HepG2 (cell line): ENCODE measurements around the gene PANK3. TPM values are rescaled to one million over a fixed set of nuclear protein-coding genes. Genes with fewer than 3 reads are reported as not detected.

ENCODE experiments used
- ATAC-seq: fragments of 200-7000 bp; cut with Tn5 transposase; 3 replicates; pipeline ENCODE4 v1.9.1; 2020; ENCODE audit warnings: mild to moderate bottlenecking, moderate library complexity
- BruUV-seq: library from RNA; stranded (reverse); fragments of 400-500 nt; replicated peaks from 2 replicates; lab custom pipeline; 2021; lab: Mats Ljungman, UMichigan
- CTCF ChIA-PET: fragments of 300-600 bp; formaldehyde crosslinking; extraction: SDS; loops from one replicate; lab custom pipeline; 2021; ENCODE audit warnings: low total read pairs, inconsistent platforms, low intra/inter-chr PET ratio; lab: Yijun Ruan, JAX
- POLR2A ChIA-PET: fragments of 350-600 bp; sonication (Branson Sonifier 250); formaldehyde crosslinking; loops from one replicate; lab custom pipeline; 2020; ENCODE audit warnings: antibody characterized with exemption, inconsistent platforms; lab: Yijun Ruan, JAX
- DNase-seq: peaks from one replicate; pipeline ENCODE4 v3.0.0-alpha.2; 2015; ENCODE audit warnings: low spot score
- FAIRE-seq: peaks from 3 replicates; lab custom pipeline; 2011; peaks lifted over from hg19 to GRCh38; lab: Jason Lieb, UNC
- H2AFZ ChIP-seq: one replicate; pipeline ENCODE4 v1.6.1; 2011; ENCODE audit warnings: low read length, inconsistent platforms
- H3K27ac ChIP-seq: fragments of 300-600 bp; 3 replicates; pipeline ENCODE4 v1.8.0; 2011; ENCODE audit warnings: mixed run types, mild to moderate bottlenecking, mixed read lengths, low read length, inconsistent platforms; ENCODE audit not compliant: insufficient read depth; ENCODE audit errors: extremely low read length
- H3K27me3 ChIP-seq, 2 experiments: fragments of 200-600 bp in 1 of 2; 2 replicates in 1 of 2; 3 replicates in 1 of 2; pipeline versions ENCODE4 v1.6.0 to v1.8.0; 2011; ENCODE audit warnings: low read length in 2 of 2, mild to moderate bottlenecking in 2 of 2, moderate library complexity in 2 of 2, inconsistent platforms in 1 of 2; ENCODE audit not compliant: insufficient read depth in 2 of 2, control insufficient read depth in 1 of 2
- H3K36me3 ChIP-seq, 2 experiments: fragments of 200-600 bp in 1 of 2; replicated peaks in 1 of 2; 2 replicates in 1 of 2; 3 replicates in 1 of 2; pipeline versions ENCODE4 v1.5.1 to v1.8.0; 2011; ENCODE audit warnings: low read length in 2 of 2, inconsistent platforms in 1 of 2; ENCODE audit not compliant: insufficient read depth in 2 of 2, control insufficient read depth in 1 of 2
- H3K4me1 ChIP-seq: 2 replicates; pipeline ENCODE4 v1.5.1; 2012; ENCODE audit warnings: low read length, inconsistent platforms; ENCODE audit not compliant: insufficient read depth
- H3K4me2 ChIP-seq: 2 replicates; pipeline ENCODE4 v1.6.0; 2011; ENCODE audit warnings: low read depth, low read length, inconsistent platforms
- H3K4me3 ChIP-seq, 3 experiments: fragments of 200-600 bp in 1 of 3; sonication (generic), shearing (Covaris generic) in 1 of 3; replicated peaks in 1 of 3; 2 replicates each; pipeline ENCODE4 v1.5.1; 2011 to 2016; ENCODE audit warnings: low read length in 3 of 3, inconsistent platforms in 2 of 3, low read depth in 2 of 3, mild to moderate bottlenecking in 2 of 3, control low read depth in 1 of 3, mixed read lengths in 1 of 3; ENCODE audit not compliant: insufficient read depth in 1 of 3
- H3K79me2 ChIP-seq: one replicate; pipeline ENCODE4 v1.6.1; 2011; ENCODE audit warnings: low read length, inconsistent platforms; ENCODE audit not compliant: insufficient read depth
- H3K9ac ChIP-seq: 2 replicates; pipeline ENCODE4 v1.6.0; 2011; ENCODE audit warnings: mild to moderate bottlenecking, low read depth, low read length, inconsistent platforms; ENCODE audit not compliant: insufficient read depth
- H3K9me3 ChIP-seq: 2 replicates; pipeline ENCODE4 v1.5.1; 2012; ENCODE audit warnings: mild to moderate bottlenecking, low read length
- H4K20me1 ChIP-seq: 2 replicates; pipeline ENCODE4 v1.6.0; 2011; ENCODE audit warnings: inconsistent platforms, mild to moderate bottlenecking, low read length, moderate library complexity; ENCODE audit not compliant: insufficient read depth
- EP300 ChIP-seq, 3 experiments: sonication (generic) in 1 of 3; formaldehyde crosslinking in 1 of 3; IDR thresholded peaks; 2 replicates each; pipeline versions ENCODE4 v1.5.1 to v1.6.1; 2011 to 2020; ENCODE audit warnings: low read depth in 2 of 3, low read length in 2 of 3, borderline replicate concordance in 1 of 3, improper control_type of control experiment in 1 of 3, mild to moderate bottlenecking in 1 of 3, missing genetic modification reagents in 1 of 3, moderate library complexity in 1 of 3
- ZNF317 ChIP-seq: sonication (generic); formaldehyde crosslinking; IDR thresholded peaks from 2 replicates; pipeline ENCODE4 v1.5.0; 2020; ENCODE audit warnings: mild to moderate bottlenecking, missing genetic modification reagents
- ZNF318 ChIP-seq: sonication (generic); formaldehyde crosslinking; IDR thresholded peaks from 2 replicates; pipeline ENCODE4 v1.4.0; 2020; ENCODE audit warnings: mild to moderate bottlenecking, missing genetic modification reagents
- WGBS: methylation state at CpG from one replicate; pipeline ENCODE4 v1.1.6; 2017; ENCODE audit warnings: low lambda C conversion rate; 5-methylcytosine and 5-hydroxymethylcytosine counted together
- in situ Hi-C: cut with HindIII; loops from 2 replicates; pipeline ENCODE4 v1.10.0; 2017; ENCODE audit warnings: low pct_unique_long_range_greater_than_20kb; ENCODE audit not compliant: extremely low pct_ligation_motif_present
- intact Hi-C: fragments of 100-400 bp; cut with micrococcal nuclease; formaldehyde crosslinking; loops from one replicate; pipeline ENCODE4 v1.10.0; 2022; ENCODE audit not compliant: unreplicated experiment
- polyA plus RNA-seq, 8 experiments: library from polyadenylated mRNA; depleted of rRNA in 3 of 8; stranded (reverse) in 7 of 8; unstranded in 1 of 8; fragments of >200 nt; fragmentation: Illumina TruSeq in 4 of 8; extraction: Trizol in 4 of 8; gene quantifications; 2 replicates each; pipeline versions ENCODE4 v1.2.1 to v1.2.3, GENCODE V29; 2011 to 2016; ENCODE audit warnings: low read depth in 4 of 8, missing spikeins in 1 of 8, mixed read lengths in 1 of 8; ENCODE audit not compliant: insufficient read depth in 1 of 8
- total RNA-seq, 5 experiments: library from RNA; depleted of rRNA; stranded (reverse); fragments of >200 nt; fragmentation: Illumina TruSeq; extraction: Trizol; gene quantifications; 2 replicates each; pipeline ENCODE4 v1.2.3, GENCODE V29; 2016; ENCODE audit warnings: low read depth in 1 of 5

PANK3 gene
- total and polyA plus RNA-seq, 2 of the 13 experiments (the other 11 are each of a cell fraction or from before 2014, with no cell fraction given), result 26.9 to 69.5 TPM

DNA sequence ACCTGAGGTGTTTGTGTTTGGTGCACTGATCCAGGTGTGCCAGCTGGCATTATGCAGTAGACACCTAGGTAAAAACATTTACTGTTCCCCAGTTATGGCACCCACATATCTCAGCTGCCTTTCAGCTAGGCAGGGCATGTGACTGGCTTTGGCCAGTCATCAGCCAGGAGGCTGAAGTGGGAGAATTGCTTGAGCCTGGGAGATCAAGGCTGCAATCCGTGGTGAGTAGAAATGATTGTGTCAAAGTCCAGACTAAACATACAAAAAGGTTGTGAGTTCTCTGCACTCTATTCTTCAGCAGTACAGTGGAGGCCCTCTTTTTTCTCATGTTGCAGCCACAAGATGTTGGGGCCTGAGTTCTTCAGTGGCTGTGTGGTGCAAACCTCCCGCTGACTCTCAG, 53.3 kb downstream of the PANK3 start (continued):
- TF ChIP-seq ZNF318 (CRISPR knock-in tag), result no peak

DNA sequence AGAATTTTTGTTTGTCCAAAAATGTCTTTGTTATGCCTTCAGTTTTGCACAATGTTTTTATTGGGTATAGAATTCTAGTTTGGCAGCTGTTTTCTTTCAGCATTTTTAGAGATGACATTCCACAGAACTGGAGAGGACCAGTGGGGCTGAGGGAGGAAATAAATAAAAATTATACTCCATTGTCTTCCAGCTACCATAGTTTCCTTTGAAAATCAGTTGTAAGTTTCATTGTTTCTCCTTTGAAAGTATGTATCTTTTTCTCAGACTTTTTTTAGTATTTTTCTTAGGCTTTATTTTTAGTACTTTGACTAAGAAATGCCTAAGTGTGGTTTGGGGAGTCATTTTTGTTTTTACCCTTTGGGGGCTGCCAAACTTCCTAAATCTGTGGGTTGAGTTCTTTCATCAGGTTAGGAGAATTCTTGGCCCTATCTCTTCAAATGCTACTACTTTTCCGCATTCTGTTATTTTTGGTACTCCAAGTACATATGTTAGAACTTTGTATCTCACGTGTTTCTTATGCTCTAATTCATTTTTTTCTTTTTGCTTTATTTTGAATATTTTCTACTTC, 65.2 kb downstream of the PANK3 start:
- peaks cover 19 to 92% of the 10 kb centered on the region in 2 experiments for H3K36me3 ChIP-seq
- H3K79me2 ChIP-seq, result no peaks in the 10 kb centered on the region
- intact Hi-C loops (no loop called here), in situ Hi-C loops (no loop called here)
- no peak for FAIRE-seq
- no peaks in the 10 kb centered on the region for H3K4me1 ChIP-seq
- no peaks in the 10 kb centered on the region for H3K27me3 ChIP-seq
- no peaks in the 10 kb centered on the region for H4K20me1 ChIP-seq
- no peak for DNase-seq
- CTCF ChIA-PET, result no interaction called here
- ATAC-seq, result no peak
- H3K27ac ChIP-seq, result no peak overlapping the region
- H3K9ac ChIP-seq, result no peak overlapping the region
- POLR2A ChIA-PET, result no interaction called here
- peak; percentile 98 for TF ChIP-seq ZNF317 (CRISPR knock-in tag)
- TF ChIP-seq EP300 (IDR thresholded peaks at IDR 0.05; ENCODE audit: low read depth in 2 of 2, low read length in 2 of 2), result no peak
- no peak for TF ChIP-seq EP300 (CRISPR knock-in tag; IDR thresholded peaks at IDR 0.05; ENCODE audit: borderline replicate concordance)
- no peak overlapping the region for H3K4me2 ChIP-seq
- H3K9me3 ChIP-seq, result no peaks in the 10 kb centered on the region
- no peak overlapping the region for H2AFZ ChIP-seq
- no TSS peak for BruUV-seq
- WGBS, result 98% methylated on average over 2 of the region's 2 CpGs
- H3K4me3 ChIP-seq, result no peak overlapping the region
